A549 (cell line): ENCODE measurements around the gene INO80C.

Experiments
- BHLHE40 ChIP-seq: IDR thresholded peaks from 2 replicates; pipeline ENCODE4 v1.6.1; 2012; ENCODE audit warnings: low read depth, low read length, inconsistent platforms
- CBX8 ChIP-seq: fragments of 200-600 bp; sonication (generic); IDR thresholded peaks from 2 replicates; pipeline ENCODE4 v1.6.1; 2016
- CEBPB ChIP-seq, 2 experiments: fragments of >200 bp in 1 of 2; sonication (Bioruptor Twin) in 1 of 2; formaldehyde crosslinking in 1 of 2; IDR thresholded peaks; 2 replicates each; pipeline ENCODE4 v1.6.1; 2012 to 2016
- EP300 ChIP-seq, 2 experiments: fragments of >200 bp; sonication (Bioruptor Twin); formaldehyde crosslinking; IDR thresholded peaks; 2 replicates in 1 of 2; 3 replicates in 1 of 2; pipeline ENCODE4 v1.6.1; 2016 to 2017
- HMGXB4 ChIP-seq: fragments of 250-450 bp; sonication (Bioruptor Pico); IDR thresholded peaks from 2 replicates; pipeline ENCODE4 v1.5.0; 2021; ENCODE audit warnings: mild to moderate bottlenecking, moderate library complexity, borderline replicate concordance
- JUNB ChIP-seq: fragments of >200 bp; sonication (Bioruptor Twin); formaldehyde crosslinking; IDR thresholded peaks from 2 replicates; pipeline ENCODE4 v1.6.1; 2016
- MYC ChIP-seq: IDR thresholded peaks from 2 replicates; pipeline ENCODE4 v1.6.1; 2012; ENCODE audit warnings: mild to moderate bottlenecking, inconsistent platforms, low read length, improper control_type of control experiment, borderline replicate concordance
- POLR2A ChIP-seq: IDR thresholded peaks from 2 replicates; pipeline ENCODE4 v1.6.1; 2012; ENCODE audit warnings: mild to moderate bottlenecking, low read length
- SMC3 ChIP-seq: fragments of >200 bp; sonication (Bioruptor Twin); formaldehyde crosslinking; IDR thresholded peaks from 3 replicates; pipeline ENCODE4 v1.6.1; 2018; ENCODE audit warnings: inconsistent platforms
- ZFP36 ChIP-seq: fragments of 450-650 bp; IDR thresholded peaks from 2 replicates; pipeline ENCODE4 v1.6.1; 2014; ENCODE audit warnings: borderline replicate concordance; ENCODE audit not compliant: partially characterized antibody
- TF ChIP-seq, protein P1 (sequence below): fragments of 200-600 bp; sonication (generic); IDR thresholded peaks from 2 replicates; pipeline ENCODE4 v1.6.1; 2016; ENCODE audit warnings: antibody characterized with exemption, mild to moderate bottlenecking, moderate library complexity
- TF ChIP-seq, protein P2 (sequence below): fragments of >200 bp; sonication (Bioruptor Twin); formaldehyde crosslinking; IDR thresholded peaks from 3 replicates; pipeline ENCODE4 v1.5.1; 2016

- TF ChIP-seq EP300 (IDR thresholded peaks at IDR 0.05) (no peak), CEBPB (IDR thresholded peaks at IDR 0.05) (no peak), POLR2A (no peak), SMC3 (no peak), MYC (no peak), CBX8 (no peak), HMGXB4 (CRISPR knock-in tag) (no peak), BHLHE40 (no peak), ZFP36 (no peak), JUNB (no peak)
- TF ChIP-seq, protein P1, sequence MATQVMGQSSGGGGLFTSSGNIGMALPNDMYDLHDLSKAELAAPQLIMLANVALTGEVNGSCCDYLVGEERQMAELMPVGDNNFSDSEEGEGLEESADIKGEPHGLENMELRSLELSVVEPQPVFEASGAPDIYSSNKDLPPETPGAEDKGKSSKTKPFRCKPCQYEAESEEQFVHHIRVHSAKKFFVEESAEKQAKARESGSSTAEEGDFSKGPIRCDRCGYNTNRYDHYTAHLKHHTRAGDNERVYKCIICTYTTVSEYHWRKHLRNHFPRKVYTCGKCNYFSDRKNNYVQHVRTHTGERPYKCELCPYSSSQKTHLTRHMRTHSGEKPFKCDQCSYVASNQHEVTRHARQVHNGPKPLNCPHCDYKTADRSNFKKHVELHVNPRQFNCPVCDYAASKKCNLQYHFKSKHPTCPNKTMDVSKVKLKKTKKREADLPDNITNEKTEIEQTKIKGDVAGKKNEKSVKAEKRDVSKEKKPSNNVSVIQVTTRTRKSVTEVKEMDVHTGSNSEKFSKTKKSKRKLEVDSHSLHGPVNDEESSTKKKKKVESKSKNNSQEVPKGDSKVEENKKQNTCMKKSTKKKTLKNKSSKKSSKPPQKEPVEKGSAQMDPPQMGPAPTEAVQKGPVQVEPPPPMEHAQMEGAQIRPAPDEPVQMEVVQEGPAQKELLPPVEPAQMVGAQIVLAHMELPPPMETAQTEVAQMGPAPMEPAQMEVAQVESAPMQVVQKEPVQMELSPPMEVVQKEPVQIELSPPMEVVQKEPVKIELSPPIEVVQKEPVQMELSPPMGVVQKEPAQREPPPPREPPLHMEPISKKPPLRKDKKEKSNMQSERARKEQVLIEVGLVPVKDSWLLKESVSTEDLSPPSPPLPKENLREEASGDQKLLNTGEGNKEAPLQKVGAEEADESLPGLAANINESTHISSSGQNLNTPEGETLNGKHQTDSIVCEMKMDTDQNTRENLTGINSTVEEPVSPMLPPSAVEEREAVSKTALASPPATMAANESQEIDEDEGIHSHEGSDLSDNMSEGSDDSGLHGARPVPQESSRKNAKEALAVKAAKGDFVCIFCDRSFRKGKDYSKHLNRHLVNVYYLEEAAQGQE = no peak
- TF ChIP-seq, protein P2, sequence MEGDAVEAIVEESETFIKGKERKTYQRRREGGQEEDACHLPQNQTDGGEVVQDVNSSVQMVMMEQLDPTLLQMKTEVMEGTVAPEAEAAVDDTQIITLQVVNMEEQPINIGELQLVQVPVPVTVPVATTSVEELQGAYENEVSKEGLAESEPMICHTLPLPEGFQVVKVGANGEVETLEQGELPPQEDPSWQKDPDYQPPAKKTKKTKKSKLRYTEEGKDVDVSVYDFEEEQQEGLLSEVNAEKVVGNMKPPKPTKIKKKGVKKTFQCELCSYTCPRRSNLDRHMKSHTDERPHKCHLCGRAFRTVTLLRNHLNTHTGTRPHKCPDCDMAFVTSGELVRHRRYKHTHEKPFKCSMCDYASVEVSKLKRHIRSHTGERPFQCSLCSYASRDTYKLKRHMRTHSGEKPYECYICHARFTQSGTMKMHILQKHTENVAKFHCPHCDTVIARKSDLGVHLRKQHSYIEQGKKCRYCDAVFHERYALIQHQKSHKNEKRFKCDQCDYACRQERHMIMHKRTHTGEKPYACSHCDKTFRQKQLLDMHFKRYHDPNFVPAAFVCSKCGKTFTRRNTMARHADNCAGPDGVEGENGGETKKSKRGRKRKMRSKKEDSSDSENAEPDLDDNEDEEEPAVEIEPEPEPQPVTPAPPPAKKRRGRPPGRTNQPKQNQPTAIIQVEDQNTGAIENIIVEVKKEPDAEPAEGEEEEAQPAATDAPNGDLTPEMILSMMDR = no peak
Measured at GRCh38 chr18:35485852-35486251, 11.9 kb downstream of the INO80C start.
